NOMO-1 treated with DMSO at 0.1 percent for 48 hours (cell line): Measurements from ENCODE around the gene ZNF614.
"Not testable (repeated sequence)": the region's sequence is repeated elsewhere in the genome, so short reads cannot be mapped to it uniquely, and the experiment has no call there.

Source experiments
- DNase-seq: peaks from one replicate; lab custom pipeline; 2025; ENCODE audit not compliant: unreplicated experiment; lab: John Stamatoyannopoulos, UW

ZNF614 gene

DNA sequence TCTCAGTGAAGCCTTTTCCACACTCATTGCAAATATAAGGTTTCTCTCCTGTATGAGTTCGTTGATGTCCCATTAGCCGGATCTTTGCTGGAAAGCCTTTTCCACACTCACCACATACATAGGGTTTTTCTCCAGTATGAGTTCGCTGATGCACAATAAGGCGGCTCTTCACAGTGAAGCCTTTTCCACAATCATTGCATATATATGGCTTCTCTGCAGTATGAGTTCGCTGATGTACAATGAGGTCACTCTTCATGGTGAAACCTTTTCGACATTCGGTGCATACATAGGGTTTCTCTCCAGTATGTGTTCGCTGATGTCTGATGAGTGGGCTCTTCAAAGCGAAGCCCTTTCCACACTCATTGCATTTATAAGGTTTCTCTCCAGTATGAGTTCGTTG, 34.8 kb downstream of the ZNF614 start:
- DNase-seq: no peak

- DNase-seq: peak; percentile 97
These were observed 41.6 kb downstream of the ZNF614 start, which contains the start of gene ZNF350 for GRCh38 chr19:51986309-51987291. ZNF350 (minus strand) TSS chr19:51986840; CDS start chr19:51974360, 12,480 bp downstream.

DNA sequence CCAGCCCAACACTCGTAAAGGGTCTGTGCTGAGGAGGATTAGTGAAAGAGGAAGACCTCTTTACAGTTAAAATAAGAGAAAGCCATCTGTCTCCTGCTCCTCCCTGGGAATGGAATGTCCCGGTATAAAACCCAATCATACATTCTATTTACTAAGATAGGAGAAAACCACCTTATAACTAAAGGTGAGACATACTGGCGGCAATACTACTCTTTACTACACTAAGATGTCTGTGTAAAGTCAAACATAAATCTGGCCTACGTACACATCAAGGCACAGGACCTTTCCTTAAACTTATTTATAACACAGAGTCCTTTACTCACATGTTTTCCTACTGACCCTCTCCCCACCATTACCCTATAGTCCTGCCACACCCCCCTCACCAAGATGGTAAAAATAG, 44.8 kb downstream of the ZNF614 start:
- DNase-seq: no peak

DNA sequence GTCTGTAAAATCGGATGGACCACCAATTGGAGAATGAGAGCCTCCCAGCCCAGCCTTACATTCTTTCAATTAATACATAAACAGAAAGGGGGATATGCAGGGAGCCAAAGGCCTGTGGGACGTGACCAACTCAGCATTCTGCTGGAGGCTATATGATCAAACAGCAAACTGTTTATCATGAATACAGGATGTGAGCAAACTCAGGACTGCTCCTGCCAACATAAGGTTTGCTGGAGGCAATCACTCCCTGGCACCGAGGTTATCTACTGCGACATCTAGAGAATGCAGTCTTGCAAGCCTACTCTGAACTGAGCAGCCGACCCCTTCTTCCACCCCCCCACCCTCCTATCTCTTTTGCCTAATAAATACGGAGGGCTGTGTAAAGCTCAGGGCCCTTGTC, 47.3 kb downstream of the ZNF614 start:
- DNase-seq: not testable (repeated sequence)

GRCh38 chr19:51980116-51980736, 48.0 kb downstream of the ZNF614 start:
- DNase-seq: peak; percentile 36

- no peak for DNase-seq
These were observed 49.3 kb downstream of the ZNF614 start for GRCh38 chr19:51978882-51979281.

GRCh38 chr19:51977346-51977745, 50.8 kb downstream of the ZNF614 start:
- no peak for DNase-seq

DNA sequence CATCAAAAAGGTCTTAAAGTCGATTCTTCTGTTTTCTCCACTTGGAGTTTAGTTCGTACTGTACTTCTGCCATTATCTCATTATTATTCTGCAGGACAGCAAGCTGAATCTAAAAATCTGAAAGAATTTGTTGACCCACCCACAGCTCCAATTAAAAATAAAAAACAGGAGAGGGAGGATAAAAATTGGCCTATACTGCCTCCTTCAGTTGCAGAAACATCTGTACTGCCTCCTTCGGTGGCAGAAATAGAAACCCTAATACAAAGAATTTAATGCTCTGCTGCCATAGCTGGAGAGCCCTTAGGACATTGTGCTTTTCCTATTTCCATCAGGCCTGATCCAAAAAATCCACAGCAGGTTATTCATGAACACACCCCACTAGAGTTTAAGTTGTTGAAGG, 51.3 kb downstream of the ZNF614 start:
- no peak for DNase-seq

DNA sequence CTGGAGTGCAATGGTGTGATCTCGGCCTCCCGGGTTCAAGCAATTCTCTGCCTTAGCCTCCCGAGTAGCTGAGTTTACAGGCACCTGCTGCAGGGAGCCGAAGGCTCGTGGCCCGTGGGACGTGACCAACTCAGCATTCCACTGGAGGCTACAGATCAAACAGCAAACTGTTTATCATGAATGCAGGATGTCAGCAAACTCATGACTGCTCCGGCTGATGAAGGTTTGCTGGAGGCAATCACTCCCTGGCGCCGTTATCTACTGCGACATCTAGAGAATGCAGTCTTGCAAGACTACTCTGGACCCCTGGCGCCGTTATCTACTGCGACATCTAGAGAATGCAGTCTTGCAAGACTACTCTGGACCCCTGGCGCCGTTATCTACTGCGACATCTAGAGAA, 52.4 kb downstream of the ZNF614 start:
- not testable (repeated sequence) for DNase-seq

DNA sequence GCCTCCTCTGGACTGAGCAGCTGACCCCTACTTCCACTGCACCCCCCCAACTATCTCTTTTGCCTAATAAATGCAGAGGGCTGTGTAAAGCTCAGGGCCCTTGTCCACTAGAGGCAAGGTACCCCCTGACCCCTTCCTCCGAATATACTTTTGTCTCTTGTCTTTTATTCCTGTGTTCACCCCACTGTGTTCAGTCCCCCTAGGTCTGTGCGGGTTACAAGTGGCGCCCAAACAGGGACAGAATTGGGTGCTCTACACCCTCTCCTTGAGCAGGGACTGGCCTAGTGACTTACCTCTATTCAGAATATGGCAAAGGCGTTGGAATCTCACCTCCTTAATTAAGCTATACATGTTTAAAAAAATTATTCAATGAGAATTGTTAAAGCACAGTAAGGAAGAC, 56.6 kb downstream of the ZNF614 start:
- DNase-seq: no peak

GRCh38 chr19:51970718-51971117, 57.5 kb downstream of the ZNF614 start:
- DNase-seq: no peak

- DNase-seq: no peak
These were observed 62.6 kb downstream of the ZNF614 start for GRCh38 chr19:51965583-51965982.
